A549 (cell line): ENCODE measurements around the gene SUGP1. TPM values are rescaled to one million over a fixed set of nuclear protein-coding genes. Genes with fewer than 3 reads are reported as not detected.

Experiments
- ATAC-seq, 2 experiments: fragments of 200-7000 bp in 1 of 2; fragments of >200 bp in 1 of 2; cut with Nextera tagmentation in 1 of 2; cut with Tn5 transposase in 1 of 2; 3 replicates each; pipeline versions ENCODE4 v1.8.0 to v1.9.1; 2018 to 2020; ENCODE audit warnings: mild to moderate bottlenecking in 1 of 2, moderate library complexity in 1 of 2
- CTCF ChIA-PET: fragments of 300-600 bp; sonication (Branson Sonifier 250); formaldehyde crosslinking; extraction: SDS; loops from one replicate; lab custom pipeline; 2021; ENCODE audit warnings: antibody characterized with exemption, inconsistent platforms; lab: Yijun Ruan, JAX
- POLR2A ChIA-PET: fragments of 350-600 bp; formaldehyde crosslinking; extraction: SDS; loops from one replicate; lab custom pipeline; 2021; ENCODE audit warnings: antibody characterized with exemption, inconsistent platforms; lab: Yijun Ruan, JAX
- DNase-seq, 2 experiments: peaks; one replicate each; pipeline versions ENCODE4 v3.0.0 to v3.0.0-alpha.2; 2011 to 2016; ENCODE audit warnings: low read depth in 1 of 2, low spot score in 1 of 2
- FAIRE-seq: peaks from 2 replicates; lab custom pipeline; 2011; peaks lifted over from hg19 to GRCh38; lab: Jason Lieb, UNC
- H3K27ac ChIP-seq, 2 experiments: fragments of >200 bp; sonication (Bioruptor Twin); formaldehyde crosslinking; 3 replicates each; pipeline ENCODE4 v1.5.1; 2016 to 2017
- H3K4me1 ChIP-seq: fragments of >200 bp; sonication (Bioruptor Twin); formaldehyde crosslinking; 3 replicates; pipeline ENCODE4 v1.6.1; 2016
- H3K4me2 ChIP-seq: fragments of >200 bp; sonication (Bioruptor Twin); formaldehyde crosslinking; 3 replicates; pipeline ENCODE4 v1.6.1; 2016
- H3K4me3 ChIP-seq: fragments of >200 bp; sonication (Bioruptor Twin); formaldehyde crosslinking; 3 replicates; pipeline ENCODE4 v1.5.1; 2016
- H3K9me3 ChIP-seq: fragments of >200 bp; sonication (Bioruptor Twin); formaldehyde crosslinking; 3 replicates; pipeline ENCODE4 v1.6.1; 2016
- ATOH8 ChIP-seq: fragments of 250-450 bp; sonication (Bioruptor Pico); IDR thresholded peaks from 2 replicates; pipeline ENCODE4 v1.5.0; 2020; ENCODE audit warnings: low read depth, mild to moderate bottlenecking, moderate library complexity
- CEBPB ChIP-seq, 2 experiments: fragments of >200 bp in 1 of 2; sonication (Bioruptor Twin) in 1 of 2; formaldehyde crosslinking in 1 of 2; IDR thresholded peaks; 2 replicates each; pipeline ENCODE4 v1.6.1; 2012 to 2016
- CHD2 ChIP-seq: fragments of 150-350 bp; IDR thresholded peaks from 2 replicates; pipeline ENCODE4 v1.6.1; 2014; ENCODE audit warnings: low read length; ENCODE audit not compliant: partially characterized antibody
- CTCF ChIP-seq: fragments of >200 bp; sonication (Bioruptor Twin); formaldehyde crosslinking; IDR thresholded peaks from 3 replicates; pipeline ENCODE4 v1.5.1; 2016
- EHF ChIP-seq: fragments of 250-450 bp; sonication (Bioruptor Pico); IDR thresholded peaks from 2 replicates; pipeline ENCODE4 v1.5.0; 2020; ENCODE audit warnings: mild to moderate bottlenecking
- GATA3 ChIP-seq: IDR thresholded peaks from 2 replicates; pipeline ENCODE4 v1.6.1; 2012; ENCODE audit warnings: borderline replicate concordance
- HDAC2 ChIP-seq: fragments of 200-600 bp; sonication (generic); IDR thresholded peaks from 2 replicates; pipeline ENCODE4 v1.6.1; 2016
- HOXA7 ChIP-seq: fragments of 250-450 bp; sonication (Bioruptor Pico); IDR thresholded peaks from 2 replicates; pipeline ENCODE4 v1.5.0; 2020; ENCODE audit warnings: mild to moderate bottlenecking, moderate library complexity
- HOXB13 ChIP-seq: fragments of 250-450 bp; sonication (Bioruptor Pico); IDR thresholded peaks from 2 replicates; pipeline ENCODE4 v1.5.0; 2020; ENCODE audit warnings: low read depth, mild to moderate bottlenecking, moderate library complexity
- HOXB5 ChIP-seq: fragments of 250-450 bp; sonication (Bioruptor Pico); IDR thresholded peaks from 2 replicates; pipeline ENCODE4 v1.5.0; 2020; ENCODE audit warnings: mild to moderate bottlenecking, moderate library complexity
- MYC ChIP-seq: IDR thresholded peaks from 2 replicates; pipeline ENCODE4 v1.6.1; 2012; ENCODE audit warnings: mild to moderate bottlenecking, inconsistent platforms, low read length, improper control_type of control experiment, borderline replicate concordance
- PBX3 ChIP-seq: IDR thresholded peaks from 2 replicates; pipeline ENCODE4 v1.6.1; 2012
- RAD21 ChIP-seq, 2 experiments: fragments of >200 bp in 1 of 2; sonication (Bioruptor Twin) in 1 of 2; formaldehyde crosslinking in 1 of 2; IDR thresholded peaks in 1 of 2; conservative IDR thresholded peaks in 1 of 2; 2 replicates in 1 of 2; 3 replicates in 1 of 2; pipeline ENCODE4 v1.6.1; 2012 to 2018; ENCODE audit warnings: inconsistent platforms in 1 of 2
- RFX5 ChIP-seq: fragments of 450-650 bp; IDR thresholded peaks from 2 replicates; pipeline ENCODE4 v1.7.1; 2014; ENCODE audit warnings: antibody characterized with exemption, mild to moderate bottlenecking, moderate library complexity
- SMC3 ChIP-seq: fragments of >200 bp; sonication (Bioruptor Twin); formaldehyde crosslinking; IDR thresholded peaks from 3 replicates; pipeline ENCODE4 v1.6.1; 2018; ENCODE audit warnings: inconsistent platforms
- WGBS: methylation state at CpG from one replicate; pipeline ENCODE4 v1.1.6; 2017; ENCODE audit errors: missing lambda C conversion rate; 5-methylcytosine and 5-hydroxymethylcytosine counted together
- polyA plus RNA-seq, 4 experiments: library from polyadenylated mRNA; depleted of rRNA in 3 of 4; stranded (reverse); fragments of >200 nt; fragmentation: RNase III in 1 of 4; extraction: RNeasy Plus Mini Kit Qiagen cat#74134 plus additional on column Dnase treatment in 1 of 4; gene quantifications; 2 replicates in 3 of 4; 3 replicates in 1 of 4; pipeline ENCODE4 v1.2.3, GENCODE V29; 2011 to 2017
- TF ChIP-seq, protein P1 (sequence below): IDR thresholded peaks from 2 replicates; pipeline ENCODE4 v1.6.1; 2012

SUGP1 gene
- polyA plus RNA-seq, 2 of the 4 experiments (the other 2 are of a cell fraction) = 21.9 to 30.0 TPM

GRCh38 chr19:19342086-19343015 lies 22.0 kb upstream of the SUGP1 start:
- CTCF ChIA-PET = interaction anchor here (0.6 to 3.0 kb wide), 31 partner anchors 10 to 199 kb away, joined by 3 to 30 read pairs (median 4); partner anchors contain the start of gene GATAD2A
- peak; percentile 70 for TF ChIP-seq CTCF
- TF ChIP-seq HOXB13 (CRISPR knock-in tag) = no peak
- peak; percentile 54 to 58; a peak in 4 of 5 replicates for TF ChIP-seq RAD21 (conservative IDR thresholded peaks at IDR 0.05 in 1 of 2, IDR thresholded peaks at IDR 0.05 in 1 of 2)
- no peak for TF ChIP-seq ATOH8 (CRISPR knock-in tag)
- TF ChIP-seq CEBPB (IDR thresholded peaks at IDR 0.05) = no peak
- no peak for TF ChIP-seq HOXB5 (CRISPR knock-in tag)
- TF ChIP-seq, protein P1, sequence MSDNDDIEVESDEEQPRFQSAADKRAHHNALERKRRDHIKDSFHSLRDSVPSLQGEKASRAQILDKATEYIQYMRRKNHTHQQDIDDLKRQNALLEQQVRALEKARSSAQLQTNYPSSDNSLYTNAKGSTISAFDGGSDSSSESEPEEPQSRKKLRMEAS = peak; percentile 43
- no peak; the same call in 1 of the 2 replicates for TF ChIP-seq MYC
- TF ChIP-seq SMC3 = peak; percentile 40; the same call in 2 of the 3 replicates
- TF ChIP-seq EHF (CRISPR knock-in tag) = no peak
- TF ChIP-seq CHD2 = no peak
- TF ChIP-seq, all 56 proteins: peak for 4
- H3K27ac ChIP-seq = no peak overlapping the region
- FAIRE-seq (no peak), DNase-seq (peak; percentile 70 to 76), ATAC-seq (peak; percentile 88 to 94)
- no peak overlapping the region for H3K4me3 ChIP-seq
- WGBS = 64% methylated on average over 10 of the region's 28 CpGs
- POLR2A ChIA-PET = interaction anchor here (0.5 kb wide), 1 partner anchor 73 kb away, joined by 3 read pairs; no protein-coding TSS in a partner anchor
- H3K4me1 ChIP-seq = no peaks in the 10 kb centered on the region
- no peak overlapping the region for H3K4me2 ChIP-seq
- H3K9me3 ChIP-seq = no peaks in the 10 kb centered on the region

GRCh38 chr19:19341026-19341425 lies 20.7 kb upstream of the SUGP1 start:
- POLR2A ChIA-PET = no interaction called here
- TF ChIP-seq RFX5 (no peak), HOXA7 (CRISPR knock-in tag) (no peak), GATA3 (no peak), CTCF (no peak), PBX3 (no peak), HDAC2 (no peak)
- Histone ChIP-seq H3K27ac (no peak overlapping the region), H3K4me1 (no peaks in the 10 kb centered on the region), H3K4me2 (no peak overlapping the region), H3K4me3 (no peak overlapping the region), H3K9me3 (no peaks in the 10 kb centered on the region)
- CTCF ChIA-PET = interaction anchor here (1.1 to 3.0 kb wide), 4 partner anchors 8 to 195 kb away, joined by 3 to 30 read pairs (median 8); partner anchors contain the start of gene GATAD2A
- 100% methylated on average over 2 of the region's 11 CpGs for WGBS
- ATAC-seq (no peak), DNase-seq (no peak), FAIRE-seq (no peak)
